T-helper 1 cell (primary cell): ENCODE data around the gene LAIR1.
"Not testable (repeated sequence)": the region's sequence is repeated elsewhere in the genome, so short reads cannot be mapped to it uniquely, and the experiment has no call there.

Source experiments
- DNase-seq, 5 donors: peaks; one replicate each; pipeline ENCODE4 v3.0.0-alpha.2; 2012 to 2020

The LAIR1 gene

DNA sequence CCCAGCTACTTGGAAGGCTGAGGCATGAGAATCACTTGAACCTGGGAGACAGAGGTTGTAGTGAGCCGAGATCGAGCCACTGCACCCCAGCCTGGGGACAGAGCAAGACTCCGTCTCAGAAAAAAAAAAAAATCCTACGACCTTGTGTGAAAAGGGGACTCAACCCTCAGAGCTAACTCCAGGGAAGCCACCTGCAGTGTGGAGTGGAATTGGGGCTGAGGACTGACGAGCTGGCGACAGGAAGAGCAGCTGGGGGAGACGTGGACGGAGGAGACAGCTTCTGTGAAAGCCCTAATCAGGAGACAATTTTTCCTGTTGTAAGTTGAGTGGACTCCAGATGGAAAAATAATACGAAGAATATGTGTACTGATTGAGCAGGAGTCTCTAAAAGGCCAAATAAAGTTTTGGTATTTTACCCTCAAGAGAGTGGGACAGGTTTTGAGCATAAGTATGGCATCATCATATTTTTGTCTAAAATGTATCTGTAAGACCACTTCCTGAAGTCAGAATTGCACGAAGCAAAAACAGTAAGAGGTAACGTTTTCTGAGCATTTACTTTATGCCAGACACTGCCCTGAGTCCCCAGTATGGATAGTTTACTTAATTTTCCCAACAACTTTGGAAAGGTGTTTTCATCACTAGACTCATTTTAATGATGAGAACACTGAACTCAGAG, 12.0 kb upstream of the LAIR1 start:
- DNase-seq = no peak

DNA sequence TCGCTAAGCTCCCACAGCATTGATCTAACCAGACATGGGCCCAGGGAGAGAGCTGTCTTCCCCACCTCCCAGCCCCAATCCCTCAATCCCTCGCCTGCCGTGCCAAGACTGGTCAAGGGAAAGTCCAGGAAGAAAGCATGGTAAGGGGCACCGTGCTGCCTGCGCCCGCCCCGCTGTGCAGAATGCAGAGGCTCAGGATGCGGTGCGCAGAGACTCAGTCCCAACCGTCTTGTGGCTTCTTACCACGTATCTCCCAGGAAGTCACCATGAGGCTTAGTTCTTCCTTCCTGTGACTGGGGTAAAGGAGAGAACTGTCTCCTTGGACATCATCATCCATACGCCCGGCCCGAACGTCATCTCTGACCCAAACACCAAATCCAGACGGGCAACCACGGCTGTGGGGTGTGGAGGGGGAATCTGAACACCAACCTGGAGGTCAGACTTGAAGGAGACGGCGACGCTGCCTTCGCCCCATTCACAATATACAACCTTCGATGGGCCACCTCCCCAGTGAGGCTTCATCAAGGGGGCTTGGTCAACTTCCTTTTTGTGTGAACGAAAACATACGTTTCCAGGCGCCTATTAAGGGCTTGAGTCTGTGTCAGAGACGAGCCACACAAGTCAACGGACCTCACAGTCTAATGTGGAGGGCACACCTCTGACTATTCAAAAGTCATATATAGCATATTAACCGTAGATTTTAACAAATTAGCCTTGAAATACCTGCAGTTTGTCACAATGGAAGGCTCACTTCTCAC, 10.6 kb upstream of the LAIR1 start:
- peak in 1 of 5 donors; percentile 50 for DNase-seq

DNA sequence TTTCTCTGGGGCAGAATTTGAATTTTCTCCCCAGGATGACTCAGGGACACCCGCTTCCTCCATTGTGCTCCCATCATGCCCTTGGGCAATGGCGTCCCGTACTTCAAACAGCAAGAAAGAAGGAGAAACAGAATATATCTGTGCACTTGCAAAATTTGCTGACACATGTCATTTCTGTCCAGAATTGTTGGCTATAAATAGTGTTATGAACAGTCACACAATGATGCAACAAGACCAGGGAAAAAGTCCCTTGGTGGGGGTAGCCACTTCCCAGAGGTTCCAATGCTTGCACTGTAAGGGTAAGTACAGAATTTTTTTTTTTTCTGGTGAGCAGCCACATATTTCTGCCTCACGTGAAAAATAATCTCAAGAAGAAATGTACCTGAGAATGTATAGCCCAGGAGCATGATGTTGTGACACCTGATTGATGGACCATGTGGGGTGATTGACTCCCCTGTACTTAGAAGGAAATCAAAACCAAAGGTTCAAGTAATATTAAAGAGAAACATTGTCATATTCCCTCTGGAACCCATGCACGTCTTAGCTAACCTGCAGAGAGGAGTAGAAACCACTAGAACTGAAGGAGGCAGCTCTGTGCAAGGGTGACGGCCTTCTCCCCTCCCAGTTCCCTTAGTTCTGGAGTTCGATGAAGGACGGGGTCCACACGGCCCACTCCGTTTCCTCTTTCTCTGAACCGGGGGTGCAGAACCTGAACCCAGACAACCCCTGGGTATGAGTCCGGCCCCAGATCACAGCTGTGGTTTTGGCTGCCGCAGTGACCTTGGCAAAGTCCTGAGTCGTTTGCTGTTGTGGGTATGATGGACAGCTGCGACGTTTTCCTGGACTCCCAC, 9.3 kb upstream of the LAIR1 start:
- DNase-seq = no peak

DNA sequence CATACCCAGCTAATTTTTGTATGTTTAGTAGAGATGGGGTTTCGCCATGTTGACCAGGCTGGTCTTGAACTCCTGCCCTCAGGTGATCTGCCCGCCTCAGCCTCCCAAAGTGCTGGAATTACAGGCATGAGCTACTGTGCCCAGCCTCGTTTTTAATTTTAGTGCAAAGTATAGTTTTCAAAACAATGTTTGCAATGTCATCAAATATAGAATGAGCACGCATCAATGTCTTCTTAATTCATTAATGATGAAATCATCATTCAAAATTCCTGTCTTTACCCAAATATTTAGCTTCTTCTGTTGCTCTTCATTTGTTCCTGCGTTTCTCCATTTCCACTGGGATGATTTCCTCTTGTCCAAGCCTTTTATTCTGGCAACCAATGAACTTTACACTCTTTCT, 6.7 kb upstream of the LAIR1 start:
- not testable (repeated sequence) for DNase-seq

DNA sequence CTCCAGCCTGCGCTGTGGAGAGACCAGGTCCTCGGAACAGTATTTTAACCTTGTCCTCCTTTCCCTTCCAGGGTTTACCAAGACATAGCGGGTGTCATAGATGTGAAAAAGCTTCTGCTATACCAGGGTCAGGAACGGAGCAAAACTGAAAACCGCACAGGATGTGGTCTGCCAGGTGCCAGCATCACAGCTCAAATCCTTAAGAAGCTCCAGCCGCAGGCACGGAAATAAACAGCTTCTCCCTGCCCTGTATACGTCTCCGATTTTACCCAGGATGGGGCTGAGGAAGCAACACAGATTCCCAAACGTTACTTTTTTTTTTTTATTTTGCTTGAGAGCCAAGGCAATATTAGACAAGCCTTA, 5.7 kb upstream of the LAIR1 start:
- peak; percentile 22 to 81 (median 52) for DNase-seq

DNA sequence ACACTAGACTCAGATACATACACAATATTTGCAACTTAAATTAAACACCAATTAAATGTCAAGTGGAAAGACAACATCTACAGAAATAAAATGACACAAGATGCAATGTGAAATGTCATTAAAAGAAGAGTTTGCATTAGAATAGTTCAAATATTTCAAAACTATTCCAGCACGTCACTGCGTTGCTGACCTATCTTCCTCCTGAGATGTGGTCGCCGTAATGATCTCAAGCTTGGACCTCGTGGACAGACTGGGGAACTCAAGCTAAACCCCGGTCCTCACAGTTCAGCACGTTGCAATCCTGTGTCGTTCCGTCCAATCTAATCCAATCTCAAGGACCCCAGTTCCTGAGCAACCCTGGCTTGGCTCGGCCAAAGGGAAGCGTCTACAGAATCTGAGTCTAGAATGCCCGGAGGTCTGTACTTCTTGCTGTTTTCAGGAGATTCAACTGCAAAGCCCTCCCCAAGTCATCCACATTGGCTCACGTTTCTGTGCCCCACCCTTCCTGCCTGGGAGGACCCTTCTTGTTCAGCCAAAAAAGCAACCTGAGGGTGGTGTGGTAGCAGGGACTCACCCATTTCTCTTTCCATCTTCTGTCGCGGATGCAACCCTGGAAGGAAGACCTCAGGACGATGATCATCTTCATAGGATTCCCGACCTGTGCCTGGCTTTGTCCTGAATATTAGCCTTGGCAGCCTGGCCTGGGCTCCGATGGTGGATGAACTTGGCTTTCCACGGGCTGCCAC, 5.1 kb upstream of the LAIR1 start:
- not testable (repeated sequence) for DNase-seq

DNA sequence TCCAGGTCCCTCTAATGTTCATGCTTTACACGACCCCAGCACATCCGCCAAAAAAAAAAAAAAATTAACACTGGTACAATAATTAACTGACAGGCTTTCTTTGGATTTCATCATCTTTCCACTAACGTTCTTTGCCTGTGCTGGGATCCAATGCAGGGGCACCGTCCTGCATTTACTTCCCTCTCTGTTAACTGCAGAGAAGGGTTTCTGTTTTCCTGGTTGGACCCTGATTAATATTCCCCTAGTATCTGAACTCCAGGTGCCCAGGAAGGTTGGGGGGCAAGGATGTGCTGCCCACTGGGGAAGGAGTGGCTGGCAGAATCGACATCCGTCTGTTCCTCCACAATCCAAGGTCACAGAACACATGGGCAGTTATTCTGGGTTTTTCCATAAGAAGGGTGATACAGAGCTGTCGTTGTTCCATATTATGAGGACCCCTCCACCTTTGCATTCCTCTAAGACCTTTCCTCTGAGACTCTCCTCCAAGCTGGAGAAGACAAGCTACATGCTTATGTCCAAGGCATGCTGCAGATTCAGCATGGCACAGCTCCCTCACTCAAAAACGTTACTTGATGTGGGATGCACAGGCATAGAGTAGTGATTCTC, 4.5 kb upstream of the LAIR1 start:
- DNase-seq = no peak

DNA sequence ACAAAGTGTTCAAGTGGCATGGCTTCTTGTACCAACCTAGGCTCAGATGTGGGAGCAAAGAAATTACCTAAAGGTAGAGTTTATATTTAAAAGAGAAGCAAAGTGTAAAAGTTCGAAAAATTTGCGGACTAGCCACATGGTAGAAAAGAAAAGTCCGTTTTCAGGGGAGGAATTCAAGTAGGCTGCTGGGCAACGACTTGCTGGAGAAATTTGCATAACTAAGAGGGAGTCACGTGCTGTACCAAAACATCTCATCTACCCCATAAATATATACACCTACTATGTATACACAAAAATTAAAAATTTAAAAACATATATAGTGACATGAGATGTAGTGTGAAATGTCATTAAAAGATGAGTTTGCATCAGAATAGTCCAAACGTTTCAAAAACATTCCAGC, 2.1 kb upstream of the LAIR1 start:
- no peak for DNase-seq

DNA sequence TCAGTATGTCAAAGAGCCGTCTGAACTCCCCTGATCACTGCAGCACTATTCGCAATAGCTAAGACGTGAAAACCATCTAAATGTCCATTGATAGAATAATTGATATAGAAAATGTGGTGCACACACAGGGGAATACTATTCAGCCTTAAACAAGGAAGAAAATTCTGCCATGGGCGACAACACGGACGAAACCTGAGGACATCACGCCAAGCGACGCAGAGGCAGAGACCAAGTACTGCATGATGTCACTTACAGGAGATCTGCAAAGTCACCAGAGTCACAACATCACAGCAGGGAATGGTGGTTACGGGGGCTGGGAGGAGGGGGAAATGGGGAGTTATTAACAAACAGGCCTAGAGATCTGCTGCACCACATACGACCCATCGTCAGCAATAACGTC, 1.1 kb upstream of the LAIR1 start:
- not testable (repeated sequence) for DNase-seq

DNA sequence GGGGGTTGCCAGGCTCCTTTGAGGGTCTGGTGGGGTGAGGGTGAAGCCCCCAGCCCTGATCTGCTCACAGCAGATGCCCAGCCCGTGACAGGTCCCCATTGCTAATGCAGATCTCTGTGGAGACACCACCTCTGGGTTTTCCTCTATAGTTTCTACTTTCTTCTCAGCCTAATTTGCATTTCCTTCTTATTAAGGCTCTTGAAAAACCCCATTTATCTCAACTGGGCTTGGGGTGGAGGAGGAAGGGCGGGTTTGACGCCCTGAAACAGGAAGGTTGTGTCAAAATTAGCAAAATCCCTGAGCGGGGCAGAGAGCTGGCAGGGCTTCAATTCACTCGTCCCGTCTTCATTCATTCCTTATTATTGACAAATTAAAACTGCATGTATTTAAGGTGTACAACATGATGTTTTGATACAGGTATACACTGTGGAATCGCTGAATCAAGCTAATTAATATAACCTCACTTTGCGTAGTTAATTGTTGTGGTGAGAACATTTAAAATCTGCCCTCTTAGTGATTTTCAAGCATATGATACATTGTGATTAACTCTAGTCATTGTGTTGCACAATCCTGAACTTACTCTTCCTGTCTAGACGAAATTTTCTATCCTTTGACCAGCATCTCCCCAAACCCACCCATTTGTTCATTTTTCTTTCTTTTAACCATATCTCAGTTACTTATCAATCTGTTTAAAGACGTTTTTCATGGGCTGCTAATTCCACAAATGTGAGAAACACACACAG, 2.9 kb downstream of the LAIR1 start:
- not testable (repeated sequence) for DNase-seq

DNA sequence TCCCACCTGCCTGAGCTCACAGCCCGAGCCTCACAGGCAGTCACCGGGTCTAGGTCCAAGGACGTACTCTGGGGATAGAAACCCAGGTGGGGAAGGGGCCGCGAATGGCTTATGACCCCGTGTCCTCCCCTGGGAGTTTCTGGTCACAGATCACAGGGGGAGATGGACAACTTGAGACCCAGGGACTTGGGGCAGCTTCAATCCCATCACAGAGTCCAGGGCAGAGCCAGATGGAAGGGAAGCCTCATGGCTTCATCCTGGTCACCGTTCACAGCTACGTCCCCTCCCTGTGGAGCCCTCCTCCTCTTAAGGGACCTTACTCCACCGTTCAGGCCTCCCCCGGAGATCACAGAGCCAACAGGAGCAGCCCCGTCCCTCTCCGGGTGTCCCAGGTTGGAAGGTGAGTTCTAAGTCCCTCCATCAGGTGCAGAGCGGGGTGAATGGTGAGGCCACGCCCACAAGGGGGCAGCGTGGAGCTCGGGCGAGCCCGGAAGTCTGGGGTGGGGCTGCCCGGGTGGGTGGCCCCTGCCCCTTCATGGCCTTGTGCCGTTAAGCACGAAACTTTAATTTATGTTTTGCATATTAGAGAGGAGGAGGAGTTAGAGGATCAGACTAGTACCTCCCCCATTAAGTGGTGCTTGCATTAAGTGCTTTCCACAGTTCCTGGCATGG, 5.4 kb downstream of the LAIR1 start:
- peak in 4 of 5 donors; percentile 46 to 67 (median 55) for DNase-seq

DNA sequence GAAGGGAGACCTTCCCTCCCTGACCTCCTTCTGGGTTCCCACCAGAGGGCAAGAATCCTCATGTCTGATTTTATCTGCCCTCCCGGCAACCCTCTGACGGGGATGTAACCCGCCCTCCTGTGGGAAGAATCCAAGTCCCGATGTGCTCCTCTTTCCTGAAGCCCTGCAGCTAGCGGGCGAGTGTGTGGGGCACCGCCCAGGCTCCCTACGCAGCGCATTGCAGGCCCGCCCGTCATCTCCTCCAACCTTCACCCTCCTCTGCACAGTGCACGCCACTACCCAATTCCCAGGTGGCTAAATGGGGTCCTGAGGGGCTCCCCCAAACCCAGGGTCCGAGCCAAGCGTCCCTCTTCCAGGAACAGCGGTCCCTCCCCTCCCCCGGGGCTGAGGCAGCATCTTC, 7.3 kb downstream of the LAIR1 start:
- DNase-seq = no peak

DNA sequence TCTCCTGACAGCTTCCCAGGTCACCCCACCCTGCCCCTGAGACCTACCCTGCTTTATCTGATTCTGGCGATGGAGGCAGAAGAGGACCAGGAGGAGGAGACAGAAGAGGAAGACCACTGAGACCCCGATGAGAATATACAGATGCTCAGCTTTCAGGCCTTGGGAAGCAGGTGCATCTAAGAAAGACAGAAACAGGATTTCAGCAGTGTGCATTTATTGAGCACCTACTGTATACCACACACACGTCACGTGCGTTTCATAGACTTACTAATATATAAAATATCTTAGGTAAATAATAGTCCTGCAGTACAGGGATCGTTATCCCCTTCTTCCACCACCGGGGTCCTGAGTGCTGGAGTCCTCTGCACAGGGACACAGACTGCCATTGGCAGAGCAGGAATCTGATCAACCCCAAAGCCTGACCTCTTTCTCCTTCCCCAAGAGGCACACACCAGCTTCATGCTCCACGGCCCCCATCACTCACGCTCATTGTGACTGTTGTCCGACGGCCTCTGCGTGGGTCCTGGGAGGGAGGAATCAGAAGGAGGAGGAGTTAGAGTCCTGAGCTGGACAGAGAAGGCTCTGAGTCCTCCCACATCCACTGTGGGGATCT, 8.2 kb downstream of the LAIR1 start:
- DNase-seq = no peak

DNA sequence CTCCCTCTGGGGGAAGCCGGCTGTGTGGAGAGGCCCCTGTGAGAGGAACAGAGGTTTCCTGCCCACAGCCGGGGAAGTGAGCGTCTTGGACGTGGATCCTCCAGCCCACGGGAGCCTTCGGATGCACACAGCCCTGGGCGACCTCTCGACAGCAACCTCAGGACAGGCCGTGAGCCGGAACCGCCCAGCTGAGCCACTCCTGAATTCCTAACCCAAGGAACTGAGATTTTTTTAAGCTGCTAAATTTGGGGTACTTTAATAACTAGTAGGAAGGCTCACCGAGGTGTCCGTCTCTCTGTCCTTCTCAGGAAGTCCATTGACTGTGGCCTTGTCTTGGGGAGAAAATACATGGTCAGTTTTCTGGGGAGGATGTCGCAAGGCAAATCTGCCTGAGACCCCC, 9.1 kb downstream of the LAIR1 start:
- no peak for DNase-seq

DNA sequence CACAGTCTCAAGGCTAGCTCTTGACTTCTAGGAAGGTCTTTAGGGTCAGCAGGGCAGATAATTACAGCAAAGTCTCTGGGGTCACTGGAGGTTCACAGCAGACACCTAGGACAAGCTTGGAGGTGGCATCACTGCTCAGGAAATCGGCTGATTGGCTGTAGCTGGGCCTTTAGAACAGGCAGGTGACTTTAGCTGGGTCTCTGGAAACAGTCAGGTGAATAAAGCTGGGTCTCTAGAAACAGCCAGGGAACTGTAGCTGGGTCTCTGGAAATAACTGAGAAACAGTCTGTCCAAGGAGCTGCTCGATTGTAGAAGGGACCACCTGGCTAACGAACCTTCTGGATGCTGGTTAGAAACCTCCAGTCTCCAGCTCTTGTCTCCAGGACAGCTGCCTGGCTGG, 10.0 kb downstream of the LAIR1 start:
- DNase-seq = no peak

DNA sequence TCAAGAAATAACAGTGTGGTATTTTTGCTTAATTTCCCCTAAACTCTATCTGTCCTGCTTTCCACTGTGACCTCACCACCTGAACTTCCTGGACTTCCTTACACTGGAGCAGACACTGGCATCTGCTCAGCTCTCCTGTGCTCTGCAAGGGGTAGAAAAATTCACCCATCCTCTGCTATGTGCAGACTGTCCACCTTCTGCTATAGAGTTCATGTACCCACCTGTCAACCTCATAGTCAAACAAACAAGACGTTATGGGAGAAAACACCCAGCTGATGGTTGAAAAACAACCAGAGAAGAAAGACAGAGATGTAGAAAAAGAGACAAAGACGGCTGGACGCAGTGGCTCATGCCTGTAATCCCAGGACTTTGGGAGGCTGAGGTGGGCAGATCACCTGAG, 12.2 kb downstream of the LAIR1 start:
- DNase-seq = no peak

DNA sequence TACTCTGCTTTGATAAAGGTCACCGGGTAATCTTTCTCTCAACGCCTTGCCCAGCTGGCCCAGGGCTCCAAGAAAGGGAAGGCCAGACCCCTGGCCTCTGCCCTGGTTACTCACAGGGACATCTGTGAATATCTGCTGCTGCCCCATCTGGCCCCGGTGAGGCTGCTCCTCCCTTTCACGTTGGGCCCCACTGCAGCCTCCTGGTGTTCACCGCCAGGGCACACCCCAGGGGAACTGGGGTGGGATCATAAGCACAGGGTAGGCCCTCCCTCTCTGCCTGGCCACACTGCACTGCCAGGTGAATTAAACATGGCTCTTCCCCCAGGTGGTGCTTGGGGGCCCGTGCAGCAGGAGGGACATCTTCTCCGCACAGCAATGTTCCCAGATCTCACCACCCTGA, 12.7 kb downstream of the LAIR1 start:
- no peak for DNase-seq

DNA sequence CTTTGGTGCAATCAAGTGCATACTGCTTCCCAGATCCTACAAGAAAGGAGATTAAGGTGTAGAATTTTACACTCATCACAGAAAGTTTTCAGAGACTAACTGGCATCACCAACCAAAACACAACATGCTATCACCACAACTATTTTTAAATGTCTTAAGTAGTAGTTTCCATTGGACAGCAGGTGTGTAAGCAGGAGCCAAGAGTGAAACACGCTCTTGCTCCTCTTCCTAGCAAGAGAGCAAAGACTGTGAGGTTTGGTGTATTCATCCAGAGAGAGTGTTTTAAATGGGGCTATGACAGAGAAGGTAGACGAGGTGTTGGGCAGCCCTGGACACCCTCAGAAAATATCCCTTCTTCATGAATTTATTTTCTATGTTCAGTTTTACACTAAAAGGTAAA, 13.3 kb downstream of the LAIR1 start:
- DNase-seq = no peak

DNA sequence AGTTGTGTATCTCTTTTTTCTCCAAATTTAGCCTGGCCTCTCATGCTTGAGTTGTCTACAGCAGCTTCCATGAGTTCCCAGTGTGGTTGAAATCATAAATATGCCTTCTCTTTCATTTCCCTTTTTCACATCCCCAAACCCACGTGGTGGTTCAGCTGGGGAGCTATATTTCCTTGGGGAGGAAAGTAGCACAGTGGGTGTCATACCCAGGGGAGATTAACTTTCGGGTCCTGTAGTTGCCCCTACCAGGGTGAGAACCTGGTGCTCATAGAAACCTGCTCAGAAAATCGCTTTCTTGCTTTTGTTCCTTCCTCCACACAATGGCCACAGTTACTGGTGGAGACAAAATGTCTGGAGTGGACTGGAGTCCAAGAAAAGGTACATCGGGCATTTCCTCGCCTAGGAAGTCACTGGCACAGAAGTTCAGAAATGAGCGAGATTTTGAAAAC, 18.8 kb downstream of the LAIR1 start:
- DNase-seq = no peak

DNA sequence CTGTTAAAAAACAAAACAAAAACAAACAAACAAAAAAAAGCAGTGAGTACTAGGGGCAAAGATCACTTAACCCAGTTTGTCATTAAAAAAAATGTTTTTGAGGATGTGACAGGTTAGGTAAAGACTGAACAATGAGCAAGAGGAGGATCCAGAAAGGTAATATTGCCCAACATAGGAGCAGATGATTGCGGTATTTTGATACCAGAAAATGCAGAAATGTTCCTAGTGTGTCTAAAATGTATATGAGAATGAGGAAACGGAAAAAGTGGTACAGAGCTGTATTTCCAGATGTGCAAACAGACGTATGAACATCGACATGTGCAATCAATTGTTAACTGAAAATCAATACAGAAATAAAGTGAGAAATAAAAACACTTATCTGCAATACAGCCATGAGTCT, 20.9 kb downstream of the LAIR1 start:
- no peak for DNase-seq

DNA sequence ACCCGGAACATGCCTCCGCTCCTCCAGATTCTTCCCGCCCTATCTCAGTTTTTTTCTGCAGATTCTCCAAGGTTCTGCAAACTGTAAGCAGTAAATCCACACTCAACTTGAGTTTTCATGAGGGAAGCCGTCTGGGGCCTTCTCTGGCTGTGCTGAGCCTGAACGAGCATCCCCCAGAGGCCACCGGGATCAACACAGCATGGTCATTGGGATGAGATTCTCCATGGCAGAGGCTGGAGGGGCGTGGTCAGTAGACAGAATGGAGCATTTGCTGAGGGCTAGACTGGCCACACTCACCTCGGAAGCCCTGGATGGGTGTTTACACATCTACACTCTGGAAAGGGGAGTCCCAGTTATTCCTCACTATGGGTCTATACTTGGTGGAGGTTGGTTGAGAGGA, 23.4 kb downstream of the LAIR1 start:
- DNase-seq = no peak
